Mesothelial cell of epicardium (in vitro differentiated cells): ENCODE measurements around the gene DHODH. TPM values are rescaled to one million over a fixed set of nuclear protein-coding genes. Genes with fewer than 3 reads are reported as not detected.

ENCODE experiments used
- DNase-seq, 2 experiments: peaks; one replicate each; pipeline ENCODE4 v3.0.0; 2021; ENCODE audit warnings: low spot score in 2 of 2; ENCODE audit not compliant: unreplicated experiment in 2 of 2
- H3K27ac Mint-ChIP-seq: 2 replicates; pipeline ENCODE4 v1.8.0; 2021; ENCODE audit warnings: mixed read lengths
- H3K27me3 Mint-ChIP-seq: 2 replicates; pipeline ENCODE4 v1.8.0; 2021; ENCODE audit warnings: low read depth, mixed read lengths
- H3K36me3 Mint-ChIP-seq: 2 replicates; pipeline ENCODE4 v1.8.0; 2021; ENCODE audit warnings: mixed read lengths
- H3K4me1 Mint-ChIP-seq: 2 replicates; pipeline ENCODE4 v1.8.0; 2021; ENCODE audit warnings: mixed read lengths
- H3K4me3 Mint-ChIP-seq: 2 replicates; pipeline ENCODE4 v1.8.0; 2021; ENCODE audit warnings: mild to moderate bottlenecking, moderate library complexity, mixed read lengths
- H3K9me3 Mint-ChIP-seq: 2 replicates; pipeline ENCODE4 v1.8.0; 2021; ENCODE audit warnings: mixed read lengths
- total RNA-seq: library from RNA; stranded (reverse); gene quantifications from 3 replicates; pipeline ENCODE4 v1.2.1, GENCODE V29; 2021
- TF ChIP-seq, protein P1 (sequence below): fragments of 200-600 bp; sonication (generic); IDR thresholded peaks from one replicate; pipeline ENCODE4 v1.5.0; 2021; ENCODE audit warnings: antibody characterized with exemption; ENCODE audit not compliant: unreplicated experiment

DHODH gene
- total RNA-seq, 1 donor from 2014 or later = 11.7 TPM

DNA sequence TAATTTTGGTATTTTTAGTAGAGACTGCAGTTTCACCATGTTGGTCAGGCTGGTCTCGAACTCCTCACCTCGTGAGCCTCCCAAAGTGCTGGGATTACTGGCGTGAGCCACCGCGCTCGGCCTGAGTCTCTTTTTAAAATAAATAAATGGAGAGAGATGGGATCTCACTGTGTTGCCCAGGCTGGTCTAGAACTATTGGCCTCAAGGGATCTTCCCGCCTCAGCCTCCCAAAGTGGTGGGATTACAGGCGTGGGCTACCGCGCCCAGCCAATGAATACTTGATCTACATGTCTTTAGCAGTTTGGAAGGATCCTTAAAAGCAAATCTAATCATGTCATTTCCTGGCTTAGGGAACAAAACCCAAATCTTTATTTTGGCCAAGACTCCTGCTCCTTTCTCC is 1.2 kb downstream of the DHODH start:
- no peak for DNase-seq
- TF ChIP-seq, protein P1, sequence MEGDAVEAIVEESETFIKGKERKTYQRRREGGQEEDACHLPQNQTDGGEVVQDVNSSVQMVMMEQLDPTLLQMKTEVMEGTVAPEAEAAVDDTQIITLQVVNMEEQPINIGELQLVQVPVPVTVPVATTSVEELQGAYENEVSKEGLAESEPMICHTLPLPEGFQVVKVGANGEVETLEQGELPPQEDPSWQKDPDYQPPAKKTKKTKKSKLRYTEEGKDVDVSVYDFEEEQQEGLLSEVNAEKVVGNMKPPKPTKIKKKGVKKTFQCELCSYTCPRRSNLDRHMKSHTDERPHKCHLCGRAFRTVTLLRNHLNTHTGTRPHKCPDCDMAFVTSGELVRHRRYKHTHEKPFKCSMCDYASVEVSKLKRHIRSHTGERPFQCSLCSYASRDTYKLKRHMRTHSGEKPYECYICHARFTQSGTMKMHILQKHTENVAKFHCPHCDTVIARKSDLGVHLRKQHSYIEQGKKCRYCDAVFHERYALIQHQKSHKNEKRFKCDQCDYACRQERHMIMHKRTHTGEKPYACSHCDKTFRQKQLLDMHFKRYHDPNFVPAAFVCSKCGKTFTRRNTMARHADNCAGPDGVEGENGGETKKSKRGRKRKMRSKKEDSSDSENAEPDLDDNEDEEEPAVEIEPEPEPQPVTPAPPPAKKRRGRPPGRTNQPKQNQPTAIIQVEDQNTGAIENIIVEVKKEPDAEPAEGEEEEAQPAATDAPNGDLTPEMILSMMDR = no peak
- peaks cover 2% of the 10 kb centered on the region for H3K36me3 Mint-ChIP-seq
- H3K4me1 Mint-ChIP-seq = peaks cover 5% of the 10 kb centered on the region
- H3K4me3 Mint-ChIP-seq = peak overlapping the region; percentile 60
- no peaks in the 10 kb centered on the region for H3K9me3 Mint-ChIP-seq
- H3K27ac Mint-ChIP-seq = no peak overlapping the region
- H3K27me3 Mint-ChIP-seq = peaks cover 17% of the 10 kb centered on the region

DNA sequence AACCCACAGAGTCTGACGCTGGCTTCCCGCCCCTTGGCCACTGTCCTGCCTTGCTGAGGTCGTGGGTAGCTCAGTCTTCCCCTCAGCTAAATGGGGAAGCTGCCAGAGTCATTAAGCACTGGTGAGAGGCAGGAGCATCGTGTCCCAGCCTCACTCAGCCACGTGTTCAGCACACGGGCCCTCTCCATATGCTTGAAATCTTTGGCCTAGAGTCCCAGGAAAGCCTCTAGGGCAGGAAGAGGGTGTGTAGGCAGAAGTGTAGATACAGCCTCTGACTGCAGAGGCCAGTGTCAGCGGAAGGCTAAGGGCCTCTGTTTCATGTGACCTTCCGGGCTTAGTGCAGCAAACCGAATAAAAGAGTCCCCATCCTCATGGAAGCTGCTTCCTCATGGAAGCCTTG is 4.1 kb downstream of the DHODH start:
- Mint-ChIP-seq H3K27ac (no peak overlapping the region), H3K36me3 (peaks cover 4% of the 10 kb centered on the region), H3K4me1 (peaks cover 5% of the 10 kb centered on the region), H3K9me3 (no peaks in the 10 kb centered on the region), H3K4me3 (no peak overlapping the region), H3K27me3 (no peaks in the 10 kb centered on the region)
- DNase-seq = no peak
- TF ChIP-seq, protein P1 = no peak

DNA sequence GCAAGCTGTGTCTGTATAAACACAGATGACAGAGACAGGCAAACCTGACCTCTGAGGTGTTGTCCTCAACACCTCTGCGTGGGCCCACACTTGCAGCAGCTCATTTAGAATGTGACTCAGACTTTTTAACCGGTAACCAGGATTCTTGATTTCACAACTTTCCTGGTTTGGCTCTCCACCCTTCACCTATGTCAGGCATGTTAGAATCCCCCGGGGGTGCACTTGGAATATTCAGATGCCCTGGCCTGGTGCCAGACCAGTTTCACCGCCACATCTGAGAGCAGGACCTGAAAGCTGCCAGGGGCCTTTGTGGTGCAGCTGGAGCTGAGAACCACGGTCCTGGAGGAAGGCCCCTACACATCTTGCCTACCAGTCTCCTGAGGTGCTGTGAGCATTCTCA is 4.8 kb downstream of the DHODH start:
- no peak overlapping the region for H3K27ac Mint-ChIP-seq
- no peaks in the 10 kb centered on the region for H3K27me3 Mint-ChIP-seq
- H3K36me3 Mint-ChIP-seq = peaks cover 7% of the 10 kb centered on the region
- TF ChIP-seq, protein P1 = no peak
- peaks cover 5% of the 10 kb centered on the region for H3K4me1 Mint-ChIP-seq
- no peak overlapping the region for H3K4me3 Mint-ChIP-seq
- no peaks in the 10 kb centered on the region for H3K9me3 Mint-ChIP-seq
- DNase-seq = no peak

DNA sequence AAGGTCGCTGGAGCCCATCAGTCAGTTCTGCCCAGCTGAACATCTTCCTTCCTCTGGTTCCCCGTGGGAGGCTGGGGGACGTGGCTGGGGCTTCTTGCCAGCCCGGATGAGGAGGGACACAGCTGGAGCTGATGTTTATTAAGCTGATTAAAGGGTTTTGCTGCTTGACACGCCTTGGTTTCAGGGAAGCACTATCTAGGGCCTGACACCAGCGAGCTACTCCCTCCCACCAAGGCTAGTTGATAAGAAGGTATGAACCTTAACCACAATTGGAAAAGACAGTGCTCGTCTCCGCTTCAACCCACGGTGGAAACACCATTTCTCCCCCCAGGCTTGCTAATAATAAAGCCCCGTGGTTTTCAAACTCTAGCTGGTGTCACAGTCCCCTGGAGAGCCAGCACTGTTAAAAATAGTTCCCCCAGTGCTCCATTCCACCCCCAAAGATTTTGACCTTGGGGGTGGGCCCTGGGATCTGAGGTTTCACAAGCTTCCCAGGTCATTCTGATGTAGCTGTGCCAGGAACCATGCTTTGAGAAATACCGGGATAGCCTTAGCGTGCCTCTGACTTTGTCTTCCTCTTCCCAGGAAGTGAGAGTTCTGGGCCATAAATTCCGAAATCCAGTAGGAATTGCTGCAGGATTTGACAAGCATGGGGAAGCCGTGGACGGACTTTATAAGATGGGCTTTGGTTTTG is 5.5 kb downstream of the DHODH start:
- Mint-ChIP-seq H3K9me3 (no peaks in the 10 kb centered on the region), H3K4me3 (no peak overlapping the region), H3K36me3 (peaks cover 7% of the 10 kb centered on the region), H3K27me3 (no peaks in the 10 kb centered on the region), H3K27ac (no peak overlapping the region), H3K4me1 (peaks cover 3% of the 10 kb centered on the region)
- TF ChIP-seq, protein P1 = no peak
- no peak for DNase-seq

DNA sequence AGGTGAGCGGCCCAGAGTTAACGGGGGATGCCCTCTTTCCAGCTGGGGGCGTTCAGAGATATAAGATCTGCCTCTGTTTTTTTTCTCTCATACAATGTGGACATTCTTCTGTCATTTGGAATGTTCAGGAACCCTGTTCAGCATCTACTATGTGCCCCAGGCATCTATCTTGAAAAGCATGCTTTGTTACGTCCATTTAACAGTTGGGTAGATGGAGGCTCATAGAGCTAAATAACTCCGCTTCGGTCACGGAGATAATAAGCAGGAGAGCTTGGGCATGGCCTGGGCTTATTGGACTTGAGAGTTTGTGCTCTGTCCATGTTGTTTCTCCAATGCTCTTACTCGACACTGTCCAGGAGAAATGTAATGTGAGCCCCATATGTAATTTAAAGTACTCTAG is 6.1 kb downstream of the DHODH start:
- H3K4me3 Mint-ChIP-seq = no peak overlapping the region
- TF ChIP-seq, protein P1 = no peak
- H3K4me1 Mint-ChIP-seq = peaks cover 3% of the 10 kb centered on the region
- H3K27ac Mint-ChIP-seq = no peak overlapping the region
- no peaks in the 10 kb centered on the region for H3K27me3 Mint-ChIP-seq
- DNase-seq = no peak
- peaks cover 10% of the 10 kb centered on the region for H3K36me3 Mint-ChIP-seq
- no peaks in the 10 kb centered on the region for H3K9me3 Mint-ChIP-seq

DNA sequence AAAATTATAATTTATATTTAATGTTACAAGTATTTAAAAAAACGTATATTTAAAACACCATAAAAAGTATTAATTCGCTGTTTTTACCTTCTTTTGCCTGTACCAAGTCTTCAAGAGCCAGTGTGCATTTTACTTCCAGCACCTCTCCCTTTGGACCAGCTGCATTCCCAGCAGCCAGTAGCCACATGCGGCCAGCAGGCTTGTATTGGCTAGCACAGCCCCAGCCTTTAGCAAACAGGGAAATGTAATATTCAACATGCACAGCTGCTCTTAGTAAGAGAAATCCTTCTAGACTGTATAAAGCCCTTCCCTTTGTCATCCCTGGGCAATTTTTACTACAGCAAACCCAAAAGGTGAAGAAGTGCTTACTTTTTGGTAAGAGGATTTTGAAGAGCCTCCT is 6.6 kb downstream of the DHODH start:
- Mint-ChIP-seq H3K9me3 (no peaks in the 10 kb centered on the region), H3K4me1 (peaks cover under 1% of the 10 kb centered on the region), H3K27ac (no peak overlapping the region), H3K27me3 (no peaks in the 10 kb centered on the region), H3K36me3 (peaks cover 10% of the 10 kb centered on the region), H3K4me3 (no peak overlapping the region)
- TF ChIP-seq, protein P1 = no peak
- no peak for DNase-seq
